Liver (tissue), 9 donors: ENCODE results near the gene RCSD1. TPM values are rescaled to one million over a fixed set of nuclear protein-coding genes. Genes with fewer than 3 reads are reported as not detected.
A peak's percentile ranks its signal among the peaks of the same experiment; 100 is the strongest.

Experiments
- DNase-seq: peaks from one replicate; pipeline ENCODE4 v3.0.0-alpha.2; 2017; ENCODE audit warnings: low spot score
- H3K27ac ChIP-seq, 2 donors: one replicate each; pipeline ENCODE4 v1.7.0; 2013; ENCODE audit warnings: inconsistent platforms in 2 of 2, low read length in 2 of 2, control low read depth in 1 of 2, low read depth in 1 of 2, mild to moderate bottlenecking in 1 of 2
- H3K27me3 ChIP-seq, 4 donors: one replicate each; pipeline versions ENCODE4 v1.6.1 to v1.7.0; 2013; ENCODE audit warnings: low read length in 3 of 4, inconsistent platforms in 1 of 4, mild to moderate bottlenecking in 1 of 4, moderate library complexity in 1 of 4; ENCODE audit not compliant: control insufficient read depth in 4 of 4, insufficient read depth in 4 of 4
- H3K36me3 ChIP-seq, 4 donors: one replicate each; pipeline versions ENCODE4 v1.6.1 to v1.7.0; 2013; ENCODE audit warnings: low read length in 3 of 4, mild to moderate bottlenecking in 3 of 4, low read depth in 1 of 4, moderate library complexity in 1 of 4; ENCODE audit not compliant: control insufficient read depth in 4 of 4, insufficient read depth in 3 of 4
- H3K4me1 ChIP-seq, 4 donors: one replicate each; pipeline versions ENCODE4 v1.6.1 to v1.7.0; 2013; ENCODE audit warnings: low read length in 3 of 4, mild to moderate bottlenecking in 3 of 4, moderate library complexity in 1 of 4; ENCODE audit not compliant: control insufficient read depth in 4 of 4, insufficient read depth in 4 of 4
- H3K4me3 ChIP-seq, 3 donors: one replicate each; pipeline versions ENCODE4 v1.6.1 to v1.7.0; 2013; ENCODE audit warnings: low read length in 3 of 3, control low read depth in 1 of 3, low read depth in 1 of 3, mild to moderate bottlenecking in 1 of 3
- H3K9ac ChIP-seq, 2 donors: one replicate each; pipeline ENCODE4 v1.7.0; 2013; ENCODE audit warnings: low read length in 2 of 2, mild to moderate bottlenecking in 2 of 2, moderate library complexity in 2 of 2, control low read depth in 1 of 2, low read depth in 1 of 2
- H3K9me3 ChIP-seq, 4 donors: one replicate each; pipeline versions ENCODE4 v1.6.1 to v1.7.0; 2013; ENCODE audit warnings: low read length in 3 of 4; ENCODE audit not compliant: control insufficient read depth in 4 of 4
- ATF3 ChIP-seq: IDR thresholded peaks from 2 replicates; pipeline ENCODE4 v1.6.1; 2016; ENCODE audit warnings: antibody characterized with exemption
- CTCF ChIP-seq: fragments of 150-350 bp; IDR thresholded peaks from 2 replicates; pipeline ENCODE4 v1.5.1; 2017; ENCODE audit warnings: improper control_type of control experiment, low read depth, low read length; ENCODE audit not compliant: missing input control
- EGR1 ChIP-seq, 2 donors: IDR thresholded peaks; 2 replicates each; pipeline ENCODE4 v1.6.1; 2016 to 2018; ENCODE audit warnings: antibody characterized with exemption in 2 of 2, low read depth in 2 of 2
- FOXA1 ChIP-seq: IDR thresholded peaks from 2 replicates; pipeline ENCODE4 v1.6.1; 2016; ENCODE audit warnings: antibody characterized with exemption
- FOXA2 ChIP-seq: IDR thresholded peaks from 2 replicates; pipeline ENCODE4 v1.6.1; 2016; ENCODE audit warnings: antibody characterized with exemption
- HNF4A ChIP-seq, 2 donors: conservative IDR thresholded peaks; 2 replicates each; pipeline ENCODE4 v1.6.1; 2016; ENCODE audit warnings: antibody characterized with exemption in 2 of 2, mild to moderate bottlenecking in 2 of 2
- HNF4G ChIP-seq: IDR thresholded peaks from 2 replicates; pipeline ENCODE4 v1.6.1; 2016; ENCODE audit warnings: antibody characterized with exemption
- JUND ChIP-seq, 2 donors: IDR thresholded peaks; 2 replicates each; pipeline ENCODE4 v1.6.1; 2016; ENCODE audit warnings: antibody characterized with exemption in 2 of 2
- MAX ChIP-seq: IDR thresholded peaks from 2 replicates; pipeline ENCODE4 v1.6.1; 2016; ENCODE audit warnings: antibody characterized with exemption
- NR2F2 ChIP-seq: IDR thresholded peaks from 2 replicates; pipeline ENCODE4 v1.6.1; 2016; ENCODE audit warnings: antibody characterized with exemption
- RAD21 ChIP-seq, 2 donors: IDR thresholded peaks; 2 replicates each; pipeline ENCODE4 v1.6.1; 2016; ENCODE audit warnings: antibody characterized with exemption in 2 of 2, mild to moderate bottlenecking in 2 of 2
- REST ChIP-seq: IDR thresholded peaks from 2 replicates; pipeline ENCODE4 v1.6.1; 2016; ENCODE audit warnings: antibody characterized with exemption, mild to moderate bottlenecking
- SP1 ChIP-seq: IDR thresholded peaks from 2 replicates; pipeline ENCODE4 v1.6.1; 2018; ENCODE audit warnings: antibody characterized with exemption, mild to moderate bottlenecking
- TAF1 ChIP-seq: conservative IDR thresholded peaks from 2 replicates; pipeline ENCODE4 v1.6.1; 2016; ENCODE audit warnings: antibody characterized with exemption, mild to moderate bottlenecking
- YY1 ChIP-seq: IDR thresholded peaks from 2 replicates; pipeline ENCODE4 v1.6.1; 2016; ENCODE audit warnings: antibody characterized with exemption, mild to moderate bottlenecking
- ZBTB33 ChIP-seq: IDR thresholded peaks from 2 replicates; pipeline ENCODE4 v1.6.1; 2016; ENCODE audit warnings: antibody characterized with exemption
- WGBS: extraction: QIAGEN DNeasy Blood & Tissue Kit; methylation state at CpG from one replicate; pipeline ENCODE4 v1.1.7; 2013; 5-methylcytosine and 5-hydroxymethylcytosine counted together
- polyA plus RNA-seq, 2 donors: library from polyadenylated mRNA; stranded (reverse) in 1 of 2; unstranded in 1 of 2; fragments of 200-250 nt in 1 of 2; fragments of >200 nt in 1 of 2; fragmentation: Nextera tagmentation in 1 of 2; extraction: Ambion mirVana in 1 of 2; gene quantifications; one replicate each; pipeline versions ENCODE4 v1.2.1 to v1.2.3, GENCODE V29; 2013 to 2015
- total RNA-seq, 2 donors: library from RNA; depleted of rRNA; stranded (reverse); fragments of >200 nt; gene quantifications; one replicate each; pipeline ENCODE4 v1.2.3, GENCODE V29; 2014
- donor health status: healthy.
- donor health status: healthy.
- donor health status: healthy.
- donor health status: healthy.
- donor health status: healthy.

Gene RCSD1
- total and polyA plus RNA-seq, 4 donors: 3.1 to 15.0 (median 6.0) TPM

DNA sequence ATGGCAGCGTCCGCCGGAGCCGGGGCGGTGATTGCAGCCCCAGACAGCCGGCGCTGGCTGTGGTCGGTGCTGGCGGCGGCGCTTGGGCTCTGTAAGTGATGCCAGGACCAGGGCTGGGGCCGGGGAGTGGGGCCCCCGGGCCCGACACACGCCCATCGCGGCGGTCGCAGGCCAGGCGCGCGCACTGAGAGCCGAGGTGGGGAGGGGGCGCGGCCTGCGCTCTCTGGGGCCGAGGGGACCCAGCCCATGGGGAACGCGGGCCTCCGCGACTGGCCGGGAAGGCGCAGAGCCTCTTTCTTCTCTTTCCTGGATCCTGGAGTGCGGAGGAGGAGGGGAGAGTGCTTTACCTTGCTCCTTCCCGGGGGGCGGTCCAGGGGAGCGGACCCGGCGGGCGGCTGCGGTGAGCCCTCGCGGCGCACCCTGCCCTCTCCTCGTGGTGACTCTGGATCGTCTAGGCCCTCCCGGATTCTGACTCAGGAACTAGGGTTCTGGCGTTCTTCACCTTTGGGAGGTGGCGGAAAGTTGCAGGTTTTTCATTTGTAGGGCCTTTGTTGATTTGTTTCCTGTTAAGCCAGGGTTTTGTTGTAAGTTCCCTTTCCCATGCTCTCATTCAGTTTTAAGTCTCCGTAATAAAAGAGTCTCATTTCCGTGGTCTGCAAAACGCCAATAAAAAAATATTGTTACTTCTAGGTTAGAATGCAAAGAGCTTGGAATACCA lies 92.3 kb downstream of the RCSD1 start:
- WGBS: 2% methylated on average over 52 of the region's 52 CpGs
- Histone ChIP-seq H3K4me1 (peaks cover 2 to 18% (median 9%) of the 10 kb centered on the region in 4 donors), H3K4me3 (peak overlapping the region; percentile 75 to 90 (median 79)), H3K36me3 (no peaks in the 10 kb centered on the region), H3K27ac (peak overlapping the region; percentile 78 to 80), H3K9ac (peak overlapping the region in 1 of 2 donors; percentile 67), H3K9me3 (no peaks in the 10 kb centered on the region), H3K27me3 (no peaks in the 10 kb centered on the region)
- peak; percentile 61 for DNase-seq
- TF ChIP-seq SP1 (no peak), RAD21 (IDR thresholded peaks at IDR 0.05) (no peak), TAF1 (no peak), CTCF (no peak), EGR1 (IDR thresholded peaks at IDR 0.05; ENCODE audit: low read depth in 2 of 2) (no peak), ATF3 (no peak), HNF4A (conservative IDR thresholded peaks at IDR 0.05) (no peak), ZBTB33 (no peak), FOXA2 (no peak), REST (no peak), FOXA1 (no peak), YY1 (no peak), MAX (no peak), JUND (IDR thresholded peaks at IDR 0.05) (no peak), HNF4G (no peak), NR2F2 (no peak)
